Lower leg skin (tissue), 3 donors: ENCODE results near the gene MBOAT1.

Source experiments
- CTCF ChIP-seq, 3 donors: fragments of 450-650 bp; IDR thresholded peaks; one replicate each; pipeline ENCODE4 v1.5.1; 2016; ENCODE audit warnings: antibody characterized with exemption in 3 of 3, mild to moderate bottlenecking in 3 of 3, moderate library complexity in 2 of 3
- POLR2A ChIP-seq, 2 donors: fragments of 450-650 bp; IDR thresholded peaks; one replicate each; pipeline ENCODE4 v1.6.1; 2016 to 2017; ENCODE audit warnings: antibody characterized with exemption in 2 of 2, mild to moderate bottlenecking in 1 of 2, moderate library complexity in 1 of 2

- TF ChIP-seq POLR2A (IDR thresholded peaks at IDR 0.05) (no peak), CTCF (IDR thresholded peaks at IDR 0.05) (no peak)
These were observed 150.3 kb downstream of the MBOAT1 start for GRCh38 chr6:20061952-20062351.
